Posterior cingulate gyrus (tissue), 11 donors: ENCODE results near the gene CLEC18C.
"Not testable (repeated sequence)": the region's sequence is repeated elsewhere in the genome, so short reads cannot be mapped to it uniquely, and the experiment has no call there.

ENCODE experiments used
- DNase-seq, 10 donors: peaks; one replicate each; pipeline versions ENCODE4 v3.0.0 to v3.0.0-alpha.2; 2020 to 2021; ENCODE audit warnings: mixed read lengths in 3 of 10
- intact Hi-C: fragments of 100-400 bp; cut with DNase I; formaldehyde crosslinking; loops from one replicate; pipeline ENCODE4 v1.15.1; 2023

CLEC18C gene

DNA sequence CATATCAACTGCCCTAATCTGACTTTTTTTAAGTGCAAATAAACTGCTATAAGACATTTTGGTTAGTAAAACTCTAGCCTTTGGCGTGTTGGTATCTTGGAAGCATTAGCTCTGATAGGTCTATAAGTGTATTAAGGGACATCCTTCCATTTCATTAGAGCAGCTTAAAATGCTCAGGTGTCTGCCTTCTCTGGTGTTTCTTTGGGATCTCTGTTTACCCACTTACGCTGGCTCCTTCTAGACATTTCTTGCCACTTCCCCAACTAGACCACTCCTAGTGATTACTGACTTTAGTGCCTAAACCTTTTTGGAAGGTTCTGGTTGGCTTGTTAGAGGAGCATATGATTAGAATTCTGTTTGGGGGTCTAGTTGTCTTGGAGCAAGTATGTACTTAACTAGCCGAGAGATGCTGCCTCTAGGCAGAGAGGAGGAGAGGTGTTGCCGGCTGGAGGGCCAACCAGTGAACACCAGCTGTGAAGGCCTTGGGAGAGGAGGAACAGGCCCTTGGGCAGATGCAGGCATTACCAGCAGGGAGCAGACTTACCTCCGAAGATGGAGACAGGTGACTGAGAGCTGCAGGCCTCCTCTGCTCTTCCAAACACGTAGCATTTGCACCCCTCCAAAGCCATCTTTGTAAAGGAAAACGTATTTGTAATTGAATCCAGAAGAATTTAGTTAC is 15.2 kb upstream of the CLEC18C start:
- DNase-seq = peak in 1 of 10 donors; percentile 64

DNA sequence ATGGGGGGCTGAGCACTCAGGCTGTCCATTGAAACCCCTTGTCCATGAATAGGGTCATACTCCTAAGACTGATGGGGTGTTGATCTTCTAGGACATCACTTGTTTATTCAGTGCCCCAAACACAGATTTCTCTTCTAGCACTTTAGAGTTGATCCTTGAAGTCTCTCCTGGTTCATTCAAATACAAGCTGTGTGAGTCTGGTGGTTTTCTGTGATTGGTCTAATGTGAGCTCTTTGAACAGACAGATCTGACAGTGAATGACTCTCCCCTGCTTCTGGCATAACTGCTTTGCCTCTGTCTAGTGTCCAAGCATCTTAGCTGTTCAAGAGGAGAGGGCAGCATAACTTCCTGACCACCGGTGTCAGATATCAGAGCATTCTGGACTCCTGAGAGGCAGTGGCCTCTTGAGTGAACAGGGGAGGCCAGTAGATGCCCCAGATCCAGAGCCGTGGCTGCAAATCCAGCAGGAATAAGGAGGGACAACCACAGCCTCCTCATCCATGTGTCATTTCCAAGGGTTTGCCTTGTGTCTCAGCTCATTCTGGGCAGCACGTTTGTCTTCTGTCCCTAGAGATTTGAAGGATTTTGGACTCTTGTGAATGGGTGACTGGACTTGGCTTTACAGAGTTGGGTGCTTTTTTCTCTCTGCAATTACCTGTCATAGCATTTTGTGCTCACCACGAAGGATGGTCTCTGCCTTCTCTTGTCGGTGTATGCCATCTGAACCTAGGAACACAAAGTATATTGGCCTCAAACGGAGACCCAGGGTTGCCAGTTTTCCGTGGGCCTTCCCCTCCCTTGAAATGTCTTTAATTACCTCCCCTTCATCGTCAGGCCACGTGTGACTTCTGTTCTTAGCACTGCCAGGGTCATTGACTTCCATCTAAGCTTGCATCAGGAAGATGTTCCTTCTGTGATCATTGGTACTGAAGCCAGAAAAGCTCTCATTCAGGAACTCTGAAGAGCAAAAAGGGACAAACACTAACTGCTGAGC is 13.9 kb upstream of the CLEC18C start:
- DNase-seq = peak in 1 of 10 donors; percentile 59
- intact Hi-C loops = no loop called here

More for the DNA sequence above, 15.2 kb upstream of the CLEC18C start:
- intact Hi-C loops = no loop called here

DNA sequence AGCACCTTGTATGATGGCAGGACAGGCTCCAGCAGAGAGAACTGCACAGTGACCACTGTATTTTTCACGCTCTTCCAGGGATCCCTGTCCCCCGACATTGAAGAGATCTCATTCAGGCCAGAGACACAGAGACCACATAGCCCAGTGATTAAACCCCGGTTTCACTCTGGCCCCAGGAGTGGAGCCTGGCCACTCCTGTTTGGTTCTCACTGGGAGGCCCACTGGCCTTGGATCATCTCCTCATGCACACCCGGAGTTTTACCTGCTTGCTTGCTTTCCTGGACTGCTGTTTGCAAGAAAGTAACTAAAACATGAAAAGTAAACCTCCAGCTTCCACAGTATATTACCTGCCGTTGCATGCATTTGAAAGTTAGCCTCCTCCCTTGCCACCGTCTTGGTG is 13.2 kb upstream of the CLEC18C start:
- peak in 1 of 10 donors; percentile 76 for DNase-seq
- intact Hi-C loops = no loop called here

DNA sequence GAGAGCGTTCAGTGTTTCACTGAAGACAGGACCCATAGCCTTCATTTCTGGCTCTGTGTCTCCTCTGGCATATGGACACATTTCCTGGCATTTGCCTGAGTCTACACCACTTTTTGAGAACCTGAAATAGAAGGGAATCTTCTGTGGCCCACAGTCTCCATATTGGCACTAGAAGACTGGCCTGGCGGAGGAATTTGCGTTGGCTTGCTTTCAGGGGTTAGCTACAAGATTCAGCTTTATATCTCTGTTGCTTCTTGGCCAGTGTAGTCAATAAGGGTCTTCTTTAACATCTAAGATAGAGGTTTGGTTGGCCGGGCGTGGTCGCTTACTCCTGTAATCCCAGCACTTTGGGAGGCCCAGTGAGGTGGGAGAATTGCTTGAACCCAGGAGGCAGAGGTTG is 12.8 kb upstream of the CLEC18C start:
- DNase-seq = peak in 1 of 10 donors; percentile 49
- intact Hi-C loops = no loop called here

DNA sequence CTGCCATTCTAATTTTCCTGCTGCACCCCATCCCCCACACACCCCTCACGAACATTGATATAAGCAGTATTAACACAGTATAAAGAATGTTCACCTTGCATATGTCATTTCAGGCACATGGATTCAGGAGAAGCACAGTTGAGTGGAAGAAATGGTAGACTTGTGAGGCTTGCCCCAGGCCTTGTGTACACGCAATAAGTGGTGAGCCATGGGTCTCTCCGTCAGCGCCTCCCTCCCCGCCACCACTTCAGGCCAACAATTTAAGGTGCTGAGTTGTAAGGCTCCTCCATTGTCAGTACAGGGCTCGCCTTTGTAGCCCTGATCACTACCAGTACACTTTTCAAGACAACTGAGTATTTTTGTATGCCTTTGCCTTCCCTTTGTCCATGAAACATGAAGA is 12.2 kb upstream of the CLEC18C start:
- DNase-seq = peak in 1 of 10 donors; percentile 34
- intact Hi-C loops = no loop called here

DNA sequence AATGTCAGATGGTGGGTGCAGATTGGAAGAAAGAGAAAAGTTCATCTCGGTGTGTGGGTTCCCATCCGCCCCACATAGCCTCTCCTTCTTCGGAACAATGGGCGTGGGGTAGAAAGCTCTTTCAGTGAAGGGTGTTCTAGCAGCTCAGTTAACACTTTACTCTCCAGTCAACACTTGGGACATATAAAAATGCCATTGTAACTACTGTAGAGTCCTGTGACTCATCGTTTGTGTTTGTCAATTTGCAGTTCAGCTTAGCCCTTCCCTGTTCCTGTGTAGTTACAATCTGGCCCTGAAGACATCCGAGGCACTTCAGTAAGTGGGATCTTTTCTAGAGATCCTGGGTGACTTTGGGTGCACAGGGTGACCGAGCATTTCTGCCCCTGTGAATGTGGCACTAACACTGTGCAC is 11.5 kb upstream of the CLEC18C start:
- peak in 1 of 10 donors; percentile 45 for DNase-seq
- intact Hi-C loops = no loop called here

DNA sequence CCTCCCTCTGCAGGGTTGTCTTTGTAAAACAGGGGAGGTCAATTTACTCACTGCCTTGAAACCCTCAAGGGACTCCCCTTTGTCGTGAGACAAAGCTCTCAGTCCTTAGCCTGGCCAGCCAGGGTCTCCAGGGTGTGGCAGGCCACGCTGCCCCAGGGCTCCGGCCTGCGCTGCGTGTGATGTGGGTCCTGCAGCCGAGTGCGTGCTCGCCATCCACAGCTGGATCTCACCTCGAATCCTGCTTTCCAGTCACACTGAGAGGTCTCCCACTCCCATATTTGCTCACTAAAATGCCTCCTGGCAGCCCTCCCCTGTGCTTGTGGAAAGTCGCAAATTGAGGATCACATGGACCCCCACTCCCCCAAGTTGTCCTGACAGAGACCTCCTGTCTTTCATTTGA is 10.0 kb upstream of the CLEC18C start:
- intact Hi-C loops = no loop called here
- peak in 2 of 10 donors; percentile 1 to 88 for DNase-seq

DNA sequence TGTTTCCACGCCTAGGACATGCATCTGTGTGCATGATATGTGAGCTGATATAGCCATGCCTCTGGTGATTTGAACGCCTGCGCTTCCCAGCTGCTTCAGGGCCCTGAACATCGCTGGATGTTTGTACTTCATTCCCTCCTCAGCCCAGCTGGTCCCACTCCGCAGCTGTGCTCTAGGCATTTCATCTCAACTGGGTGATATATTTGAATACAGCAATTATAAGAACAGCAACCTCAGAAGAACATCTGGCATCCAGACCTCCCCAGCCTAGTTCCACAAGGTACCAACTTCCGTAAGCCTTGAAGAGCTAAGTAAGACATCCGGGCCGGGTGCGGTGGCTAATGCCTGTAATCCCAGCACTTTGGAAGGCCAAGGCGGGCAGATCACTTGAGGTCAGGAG is 6.9 kb upstream of the CLEC18C start:
- intact Hi-C loops = not testable (repeated sequence)
- DNase-seq = peak in 2 of 10 donors; percentile 30 to 75

DNA sequence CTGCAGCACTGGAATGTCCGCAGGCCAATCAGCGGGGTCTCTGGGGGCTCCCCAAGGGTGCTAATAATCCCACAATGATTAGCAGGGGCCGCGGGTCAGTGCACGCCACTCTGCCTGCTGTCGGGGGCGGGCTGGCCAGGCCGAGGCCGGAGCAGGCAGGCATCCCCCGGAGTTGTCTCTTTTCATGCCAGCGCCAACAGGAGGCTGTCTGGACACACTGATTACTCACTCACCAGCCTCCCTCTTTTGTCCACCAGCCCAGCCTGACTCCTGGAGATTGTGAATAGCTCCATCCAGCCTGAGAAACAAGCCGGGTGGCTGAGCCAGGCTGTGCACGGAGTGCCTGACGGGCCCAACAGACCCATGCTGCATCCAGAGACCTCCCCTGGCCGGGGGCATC is 329 bp downstream of the CLEC18C start:
- intact Hi-C loops = not testable (repeated sequence)

DNA sequence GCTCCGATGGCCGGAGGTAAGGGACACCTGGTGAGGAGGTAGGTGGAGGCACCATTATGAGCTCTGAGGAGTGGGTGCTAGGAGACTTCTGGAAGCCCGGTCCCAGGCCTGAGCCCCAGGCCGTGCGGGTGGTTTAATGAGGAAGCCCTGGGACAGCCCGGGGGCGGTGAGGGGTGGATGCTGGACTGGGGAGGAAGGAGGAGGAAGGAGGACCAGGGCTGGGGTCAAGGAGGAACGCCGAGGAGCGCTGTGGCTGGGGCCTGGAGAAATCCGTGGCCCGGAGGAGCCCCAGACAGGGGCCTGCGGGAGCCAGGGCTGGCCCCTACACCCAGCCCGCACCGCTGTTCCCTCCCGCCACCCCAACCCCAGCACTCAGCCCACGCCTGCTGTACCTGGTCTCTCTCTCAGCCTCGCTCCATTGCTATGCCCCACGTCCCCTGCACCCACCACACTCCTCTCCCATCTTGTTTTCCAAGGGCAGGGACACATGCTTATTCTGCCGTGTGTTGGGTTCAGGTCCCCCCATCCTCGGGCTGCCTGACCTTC is 873 bp downstream of the CLEC18C start:
- intact Hi-C loops, DNase-seq: not testable (repeated sequence)

More for the DNA sequence above, 329 bp downstream of the CLEC18C start:
- peak in 2 of 10 donors; percentile 21 to 33 for DNase-seq

DNA sequence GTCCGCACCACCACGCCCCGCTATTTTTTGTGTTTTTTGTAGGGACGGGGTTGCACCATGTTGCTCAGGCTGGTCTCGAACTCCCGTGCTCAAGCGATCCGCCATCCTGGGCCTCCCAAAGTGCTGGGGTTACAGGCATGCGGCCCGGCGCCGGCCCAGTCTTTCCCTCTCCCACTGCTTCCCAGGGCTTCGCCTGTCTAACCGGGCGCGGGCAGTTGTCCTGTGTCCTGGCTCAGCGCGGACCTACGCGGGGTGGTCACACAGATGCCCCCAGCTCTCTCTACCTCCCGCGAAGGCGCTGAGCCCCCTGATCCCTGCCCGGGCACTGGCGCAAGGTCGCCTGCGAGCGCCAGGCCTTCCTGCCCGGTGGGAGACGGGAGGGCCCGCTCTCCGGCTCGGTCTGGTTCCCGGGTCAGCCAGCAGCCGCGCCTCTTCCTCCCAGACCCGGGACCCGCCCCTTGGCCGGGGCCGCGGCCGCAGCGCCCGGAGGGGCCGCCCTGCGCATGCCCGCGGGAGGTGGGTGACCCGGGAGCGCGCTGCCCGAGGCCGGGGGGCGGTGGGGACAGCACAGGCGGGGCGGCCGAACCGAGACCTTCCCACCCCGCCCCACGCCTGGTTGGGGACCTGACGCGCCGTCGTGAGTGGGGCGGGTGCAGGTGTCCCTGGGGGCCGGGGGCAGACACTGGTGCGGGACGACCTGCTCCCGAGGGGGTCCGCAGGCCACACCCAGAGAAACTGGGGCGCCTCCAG is 14.4 kb downstream of the CLEC18C start:
- intact Hi-C loops = not testable (repeated sequence)
- peak in 1 of 10 donors; percentile 52 for DNase-seq

DNA sequence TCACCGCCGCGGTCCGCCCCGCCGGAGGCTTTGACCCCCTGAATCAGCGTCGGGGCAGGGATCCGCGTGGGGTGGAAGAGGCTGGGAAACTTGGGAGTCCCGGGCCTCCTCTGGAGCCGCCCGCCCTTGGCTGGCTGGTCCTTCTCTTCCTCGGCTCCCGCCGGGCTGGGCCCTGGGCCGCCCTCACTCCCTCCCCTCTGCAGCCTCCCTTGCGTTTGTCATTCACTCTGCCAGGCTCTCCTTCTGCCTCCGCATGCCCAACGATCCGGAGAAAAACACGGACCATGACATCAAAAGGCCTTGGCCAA is 15.0 kb downstream of the CLEC18C start:
- DNase-seq = not testable (repeated sequence)

DNA sequence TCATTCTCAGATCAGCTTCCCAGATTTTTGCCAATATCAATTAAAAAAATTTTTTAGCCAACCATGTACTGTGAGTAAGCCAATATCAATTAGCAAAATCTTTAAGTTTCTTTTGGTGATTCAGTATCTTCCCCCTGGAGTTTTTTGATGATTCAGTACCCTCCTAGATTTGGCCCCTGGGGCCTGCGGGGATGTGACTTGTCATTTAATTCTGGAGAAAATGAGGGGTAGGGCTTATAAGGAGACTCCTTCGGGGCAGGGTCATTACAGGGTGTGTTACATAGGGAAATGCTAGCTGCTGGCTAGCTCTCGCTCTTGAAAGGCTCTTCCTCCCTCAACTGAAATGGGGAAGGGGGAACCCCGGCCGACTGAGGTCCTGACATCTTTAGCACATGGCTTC is 17.0 kb downstream of the CLEC18C start:
- intact Hi-C loops, DNase-seq: not testable (repeated sequence)

More for the DNA sequence above, 15.0 kb downstream of the CLEC18C start:
- intact Hi-C loops = not testable (repeated sequence)

DNA sequence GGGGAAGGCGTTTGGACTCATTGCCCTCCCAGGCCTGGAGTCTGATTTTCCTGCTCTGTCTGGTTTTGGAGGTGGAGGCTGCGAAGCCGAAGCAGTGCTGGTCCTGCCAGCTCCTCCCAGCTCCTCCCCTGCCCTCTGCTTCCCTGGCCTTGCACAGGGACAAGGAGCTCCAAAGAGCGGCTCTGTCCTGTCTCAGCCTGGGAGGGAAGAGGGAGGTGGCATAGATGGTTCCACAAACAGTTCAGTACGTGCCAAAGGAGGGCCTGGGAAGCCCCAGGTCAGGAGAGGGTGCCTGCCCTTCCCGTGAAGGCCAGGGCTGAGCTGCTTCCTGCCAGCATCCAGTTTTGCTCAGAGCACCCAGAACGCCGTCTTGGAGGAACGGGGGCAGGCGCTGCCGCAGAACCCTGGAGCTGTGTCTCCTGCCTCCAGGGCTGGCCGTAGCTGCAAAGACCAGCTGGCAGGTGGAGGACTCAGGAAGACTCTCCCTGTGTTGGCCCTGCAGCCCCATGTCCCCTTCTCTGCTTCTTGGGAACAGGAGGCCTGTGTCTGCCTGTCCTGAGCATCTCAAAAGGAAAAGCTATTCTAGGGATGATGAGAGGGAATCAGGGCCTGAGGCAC is 23.2 kb downstream of the CLEC18C start:
- intact Hi-C loops = not testable (repeated sequence)
- DNase-seq = peak in 1 of 10 donors; percentile 57

DNA sequence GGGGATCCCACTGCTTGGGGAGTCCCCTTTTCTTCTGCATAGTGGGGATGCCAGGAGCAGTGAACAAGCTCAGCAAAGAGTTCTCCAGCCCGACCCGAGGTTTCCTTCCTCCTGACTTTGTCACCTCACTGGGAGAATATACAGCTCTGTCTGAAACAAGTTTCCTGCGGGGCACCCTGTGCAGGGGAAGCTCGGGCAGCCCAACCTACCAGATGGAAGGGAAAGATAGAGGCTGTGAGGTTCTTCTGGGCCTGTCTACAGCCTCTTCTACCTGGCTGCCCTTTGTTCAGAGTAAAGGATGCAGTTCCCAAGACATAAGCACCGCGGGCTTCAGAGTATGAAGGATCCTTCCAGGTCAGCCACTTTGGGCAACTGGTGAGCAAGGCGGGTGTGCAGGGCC is 24.0 kb downstream of the CLEC18C start:
- DNase-seq, intact Hi-C loops: not testable (repeated sequence)

DNA sequence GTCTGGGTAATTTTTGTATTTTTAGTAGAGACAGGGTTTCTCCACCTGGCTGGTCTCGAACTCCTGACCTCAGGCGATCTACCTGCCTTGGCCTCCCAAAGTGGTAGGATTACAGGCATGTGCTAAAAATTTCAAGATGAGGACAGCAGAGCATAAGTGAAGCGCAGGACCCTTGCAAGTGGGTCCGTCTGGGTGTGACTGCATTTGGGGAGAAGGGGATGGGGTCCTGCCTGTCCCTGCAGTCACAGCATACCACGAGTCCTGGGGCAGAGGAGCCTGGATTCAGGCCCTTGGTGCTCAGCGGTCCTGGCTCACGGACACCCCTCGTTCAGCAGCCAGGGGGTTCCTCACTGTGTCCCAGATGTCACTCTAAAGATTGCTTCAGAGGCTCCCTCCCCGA is 24.6 kb downstream of the CLEC18C start:
- intact Hi-C loops, DNase-seq: not testable (repeated sequence)

DNA sequence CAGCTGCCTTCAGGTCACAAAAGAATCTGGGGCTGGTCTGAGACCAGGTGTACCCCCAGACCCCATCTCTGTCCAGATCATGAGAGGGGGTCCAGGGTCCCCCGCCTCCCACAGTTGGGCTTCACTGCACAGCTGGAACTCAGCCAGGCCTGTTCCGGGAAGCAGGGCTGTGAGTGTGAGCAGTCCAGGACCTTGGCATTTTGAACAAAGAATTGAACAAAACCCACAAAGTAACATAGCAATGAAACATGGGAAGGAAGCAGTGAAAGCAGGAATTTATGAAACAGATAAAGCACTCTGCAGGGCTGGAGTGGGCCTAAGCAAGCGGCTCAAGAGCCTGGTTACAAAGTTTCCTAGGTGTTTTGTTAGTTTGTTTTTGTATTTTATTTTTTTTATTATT is 25.1 kb downstream of the CLEC18C start:
- intact Hi-C loops, DNase-seq: not testable (repeated sequence)

DNA sequence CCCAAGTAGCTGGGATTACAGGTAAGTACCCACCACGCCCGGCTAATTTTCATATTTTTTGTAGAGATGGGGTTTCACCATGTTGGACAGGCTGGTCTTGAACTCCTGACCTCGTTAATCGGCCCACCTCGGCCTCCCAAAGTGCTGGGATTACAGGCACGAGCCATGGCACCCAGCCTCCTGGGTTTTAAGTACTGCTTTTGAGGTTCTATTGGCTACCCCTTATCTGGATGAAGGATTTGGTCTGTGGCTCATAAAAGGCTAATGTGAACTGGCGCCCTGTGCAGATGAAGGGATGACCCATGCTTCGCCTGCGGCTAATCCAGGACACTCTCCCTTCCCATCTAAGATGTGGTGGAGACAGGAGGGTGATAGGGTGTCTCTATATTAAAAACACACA is 25.6 kb downstream of the CLEC18C start:
- peak in 1 of 10 donors; percentile 67 for DNase-seq
- intact Hi-C loops = not testable (repeated sequence)

DNA sequence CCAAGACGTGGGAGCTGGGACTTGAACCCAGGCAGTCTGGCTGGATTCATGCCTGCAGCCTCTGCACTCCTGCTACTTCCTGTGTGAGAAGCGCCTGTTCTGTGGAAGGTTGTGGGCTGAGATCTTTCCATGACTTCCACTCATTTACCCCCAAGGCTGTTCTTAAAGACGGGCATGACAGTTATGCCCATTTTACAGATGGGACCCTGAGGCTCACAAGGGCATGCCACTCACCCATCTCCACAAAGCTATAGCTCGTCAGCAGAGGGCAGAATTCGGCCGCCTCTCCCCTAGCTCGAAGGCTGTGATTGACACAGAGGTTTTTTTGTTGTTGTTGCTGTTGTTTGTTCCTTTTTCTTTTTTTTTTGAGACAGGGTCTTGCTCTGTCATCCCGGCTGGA is 26.5 kb downstream of the CLEC18C start:
- DNase-seq, intact Hi-C loops: not testable (repeated sequence)

DNA sequence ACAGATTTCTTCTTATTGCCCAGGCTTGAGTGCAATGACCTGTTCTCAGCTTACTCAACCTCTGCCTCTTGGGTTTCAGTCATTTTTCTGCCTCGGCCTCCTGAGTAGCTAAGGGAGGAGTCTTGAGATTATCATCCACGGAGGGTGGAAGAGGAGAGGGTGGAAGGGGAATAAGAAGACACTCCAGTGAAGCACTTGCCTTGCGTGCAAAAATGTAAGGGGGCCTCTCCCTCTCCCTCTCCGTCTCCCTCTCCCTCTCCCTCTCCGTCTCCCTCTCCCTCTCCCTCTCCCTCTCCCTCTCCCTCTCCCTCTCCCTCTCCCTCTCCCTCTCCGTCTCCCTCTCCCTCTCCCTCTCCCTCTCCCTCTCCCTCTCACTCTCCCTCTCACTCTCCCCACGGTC is 29.9 kb downstream of the CLEC18C start:
- intact Hi-C loops, DNase-seq: not testable (repeated sequence)
